ENCODE results near the gene ADAM19.

Gene ADAM19

GRCh38 chr5:157597277-157597676, 21.7 kb upstream of the ADAM19 start:
- no peak for DNase-seq (ENCODE audit: low read depth in 2 of 2, low spot score in 1 of 2)

- no peak for DNase-seq (ENCODE audit: low read depth in 2 of 2, low spot score in 1 of 2)
Measured at GRCh38 chr5:157596487-157596886, 20.9 kb upstream of the ADAM19 start.

GRCh38 chr5:157594675-157595459, 19.3 kb upstream of the ADAM19 start:
- no peak for DNase-seq (ENCODE audit: low read depth in 2 of 2, low spot score in 1 of 2)

- DNase-seq (ENCODE audit: low read depth in 2 of 2, low spot score in 1 of 2): no peak
Measured at GRCh38 chr5:157594257-157594656, 18.7 kb upstream of the ADAM19 start.

- no peak for DNase-seq (ENCODE audit: low read depth in 2 of 2, low spot score in 1 of 2)
Measured at GRCh38 chr5:157593052-157593757, 17.6 kb upstream of the ADAM19 start.

GRCh38 chr5:157592594-157592993, 17.0 kb upstream of the ADAM19 start:
- DNase-seq (ENCODE audit: low read depth in 2 of 2, low spot score in 1 of 2): no peak

GRCh38 chr5:157590478-157590877, 14.9 kb upstream of the ADAM19 start:
- DNase-seq (ENCODE audit: low read depth in 2 of 2, low spot score in 1 of 2): no peak

GRCh38 chr5:157584628-157585027, 9.1 kb upstream of the ADAM19 start:
- DNase-seq (ENCODE audit: low read depth in 2 of 2, low spot score in 1 of 2): no peak

- DNase-seq (ENCODE audit: low read depth in 2 of 2, low spot score in 1 of 2): no peak
Measured at GRCh38 chr5:157582731-157583620, 7.4 kb upstream of the ADAM19 start.

GRCh38 chr5:157581901-157582300, 6.3 kb upstream of the ADAM19 start:
- no peak for DNase-seq (ENCODE audit: low read depth in 2 of 2, low spot score in 1 of 2)

GRCh38 chr5:157578079-157578780, 2.7 kb upstream of the ADAM19 start:
- no peak for DNase-seq (ENCODE audit: low read depth in 2 of 2, low spot score in 1 of 2)

GRCh38 chr5:157576678-157577077, 1.1 kb upstream of the ADAM19 start:
- DNase-seq (ENCODE audit: low read depth in 2 of 2, low spot score in 1 of 2): no peak

GRCh38 chr5:157574456-157575380, 857 bp downstream of the ADAM19 start:
- DNase-seq (ENCODE audit: low read depth in 2 of 2, low spot score in 1 of 2): no peak

GRCh38 chr5:157571357-157571827, 4.2 kb downstream of the ADAM19 start:
- DNase-seq (ENCODE audit: low read depth in 2 of 2, low spot score in 1 of 2): no peak

- DNase-seq (ENCODE audit: low read depth in 2 of 2, low spot score in 1 of 2): no peak
Measured at GRCh38 chr5:157570531-157571200, 4.9 kb downstream of the ADAM19 start.

- no peak for DNase-seq (ENCODE audit: low read depth in 2 of 2, low spot score in 1 of 2)
Measured at GRCh38 chr5:157568720-157569119, 6.9 kb downstream of the ADAM19 start.

- DNase-seq (ENCODE audit: low read depth in 2 of 2, low spot score in 1 of 2): no peak
Measured at GRCh38 chr5:157568222-157568621, 7.4 kb downstream of the ADAM19 start.

GRCh38 chr5:157566902-157567489, 8.6 kb downstream of the ADAM19 start:
- DNase-seq (ENCODE audit: low read depth in 2 of 2, low spot score in 1 of 2): no peak
